ENCODE results near the gene NPAT.
"Not testable (repeated sequence)": the region's sequence is repeated elsewhere in the genome, so short reads cannot be mapped to it uniquely, and the experiment has no call there.

Gene NPAT

DNA sequence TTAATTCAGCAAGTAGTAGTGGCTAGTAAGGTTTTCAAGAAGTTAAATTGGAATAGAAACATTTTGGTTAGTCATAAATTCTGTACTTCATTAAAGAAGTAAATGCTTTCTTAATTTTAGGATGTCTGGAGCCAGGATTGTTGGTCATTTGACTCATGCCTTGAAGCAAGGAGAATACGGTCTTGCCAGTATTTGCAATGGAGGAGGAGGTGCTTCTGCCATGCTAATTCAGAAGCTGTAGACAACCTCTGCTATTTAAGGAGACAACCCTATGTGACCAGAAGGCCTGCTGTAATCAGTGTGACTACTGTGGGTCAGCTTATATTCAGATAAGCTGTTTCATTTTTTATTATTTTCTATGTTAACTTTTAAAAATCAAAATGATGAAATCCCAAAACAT is 75.3 kb downstream of the NPAT start:
- no peak for DNase-seq

DNA sequence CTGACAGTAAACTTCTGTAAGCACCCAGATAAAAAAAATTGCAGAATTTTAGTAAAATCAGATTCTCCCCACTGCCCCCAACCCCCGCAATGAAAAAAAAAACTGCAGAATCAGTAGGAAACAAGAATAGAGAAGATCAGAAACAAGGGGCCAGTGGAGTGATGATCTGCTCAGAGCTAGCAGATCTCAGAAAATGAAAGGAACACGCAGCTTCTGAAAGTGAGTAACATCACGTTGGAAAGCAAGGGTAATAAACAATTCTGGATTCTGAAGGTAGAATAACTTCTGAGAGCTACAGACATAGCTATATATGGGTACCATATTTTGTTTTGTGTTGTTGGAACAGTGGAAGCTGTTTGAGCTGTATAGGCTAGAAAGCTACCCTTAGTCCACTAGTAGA is 77.8 kb downstream of the NPAT start:
- DNase-seq = no peak

DNA sequence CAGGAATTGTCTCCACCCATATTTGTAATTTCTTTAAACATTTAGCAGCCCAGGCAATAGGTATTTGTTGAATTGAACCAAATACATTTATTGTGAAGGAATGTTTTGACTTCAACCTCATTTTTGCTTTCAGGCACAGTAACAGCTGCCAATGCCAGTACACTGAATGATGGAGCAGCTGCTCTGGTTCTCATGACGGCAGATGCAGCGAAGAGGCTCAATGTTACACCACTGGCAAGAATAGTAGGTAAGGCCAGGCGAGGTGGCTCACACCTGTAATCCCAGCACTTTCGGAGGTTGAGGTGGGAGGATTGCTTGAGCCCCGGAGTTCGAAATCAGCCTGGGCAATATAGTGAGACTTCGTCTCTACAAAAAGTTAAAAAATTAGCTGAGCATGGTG is 80.1 kb downstream of the NPAT start:
- DNase-seq = no peak

DNA sequence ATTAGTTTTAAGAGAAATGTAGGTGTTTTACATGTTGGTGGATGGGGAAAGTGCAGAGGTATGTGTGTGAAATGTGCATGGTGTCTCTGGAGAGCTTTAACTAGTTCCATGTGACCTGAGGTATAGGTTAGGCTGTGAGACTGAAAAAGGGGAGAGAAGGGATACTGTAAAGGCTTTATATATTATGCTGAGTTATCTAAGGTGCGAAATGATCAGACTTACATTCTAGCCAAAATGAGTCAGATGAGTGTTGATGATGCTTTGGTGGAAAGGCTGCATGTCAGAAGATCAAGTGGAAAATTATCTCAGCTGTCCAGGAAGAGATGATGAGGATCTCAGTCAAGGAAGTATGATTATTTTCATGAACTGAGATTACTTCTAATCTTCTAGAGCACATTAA is 85.2 kb downstream of the NPAT start:
- DNase-seq = no peak

DNA sequence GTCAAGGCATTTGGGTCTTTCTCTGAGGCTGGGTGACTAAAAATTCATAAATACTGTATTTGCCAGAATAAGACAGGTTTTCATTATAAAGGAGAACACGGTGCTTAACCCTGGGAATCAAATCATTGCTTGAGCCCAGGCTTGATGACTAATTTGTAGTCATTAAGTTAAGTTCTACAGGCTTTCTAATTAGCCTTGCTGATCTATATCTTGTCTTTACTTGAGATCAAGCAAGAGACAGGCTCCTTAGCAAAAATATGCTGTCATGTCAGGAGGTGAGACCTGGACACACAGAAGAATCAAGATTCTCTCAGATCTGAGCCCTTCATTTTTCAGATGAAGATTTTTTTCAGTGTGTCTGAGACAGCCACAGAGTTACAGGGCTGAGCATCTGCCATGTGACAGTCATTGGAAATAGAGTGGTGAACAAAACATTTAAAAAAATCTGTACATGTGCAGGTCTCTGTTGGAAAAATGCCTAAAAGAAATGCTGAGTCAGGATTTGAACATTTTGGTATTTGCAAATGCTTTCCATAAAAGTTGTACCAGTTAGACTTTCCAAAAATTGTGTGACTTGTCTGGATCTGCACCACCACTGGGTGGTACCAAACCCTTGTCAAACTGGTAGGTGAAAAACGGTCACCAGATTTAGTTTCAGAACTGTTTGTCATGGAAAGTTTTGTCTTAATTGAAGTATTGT is 86.4 kb downstream of the NPAT start:
- no peak for DNase-seq

DNA sequence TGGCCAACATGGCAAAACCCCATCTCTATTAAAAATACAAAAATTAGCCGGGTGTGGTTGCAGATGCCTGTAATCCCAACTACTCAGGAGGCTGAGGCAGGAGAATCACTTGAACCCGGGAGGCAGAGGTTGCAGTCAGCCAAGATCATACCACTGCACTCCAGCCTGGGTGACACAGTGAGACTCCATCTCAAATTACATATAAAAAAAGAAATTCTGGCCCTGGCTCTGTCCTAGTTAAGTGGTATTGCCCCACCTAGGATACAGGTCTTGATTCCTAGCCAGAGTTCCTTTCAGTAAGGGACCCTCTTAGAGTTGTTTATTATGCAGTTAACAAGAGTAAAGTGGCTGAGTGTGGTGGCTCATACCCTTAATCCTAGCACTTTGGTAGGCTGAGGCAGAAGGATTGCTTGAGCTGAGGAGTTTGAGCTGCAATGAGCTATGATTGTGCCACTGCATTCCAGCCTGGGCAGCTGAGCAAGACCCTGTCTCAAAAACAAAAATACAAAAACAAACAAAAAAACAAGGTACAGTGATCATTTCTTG is 89.4 kb downstream of the NPAT start:
- DNase-seq = not testable (repeated sequence)

DNA sequence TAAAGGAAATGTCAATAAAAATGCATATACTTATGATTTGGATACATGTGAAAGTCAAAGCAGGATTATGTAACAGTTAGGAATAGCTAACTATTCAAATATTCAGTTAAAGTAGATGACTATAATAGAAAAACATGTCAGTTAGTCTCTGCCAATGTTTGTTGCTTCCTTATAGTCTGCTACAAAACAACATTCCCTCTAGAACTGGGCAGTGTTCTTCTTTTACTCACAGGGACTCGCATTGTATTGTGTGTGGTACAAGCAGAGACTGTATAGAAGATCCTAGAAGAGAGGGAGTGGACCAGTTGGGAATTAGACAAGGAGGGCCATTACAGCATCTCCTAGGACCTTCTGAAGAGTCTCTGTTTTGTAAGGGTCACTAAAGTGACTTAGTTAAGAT is 90.4 kb downstream of the NPAT start:
- DNase-seq = no peak

DNA sequence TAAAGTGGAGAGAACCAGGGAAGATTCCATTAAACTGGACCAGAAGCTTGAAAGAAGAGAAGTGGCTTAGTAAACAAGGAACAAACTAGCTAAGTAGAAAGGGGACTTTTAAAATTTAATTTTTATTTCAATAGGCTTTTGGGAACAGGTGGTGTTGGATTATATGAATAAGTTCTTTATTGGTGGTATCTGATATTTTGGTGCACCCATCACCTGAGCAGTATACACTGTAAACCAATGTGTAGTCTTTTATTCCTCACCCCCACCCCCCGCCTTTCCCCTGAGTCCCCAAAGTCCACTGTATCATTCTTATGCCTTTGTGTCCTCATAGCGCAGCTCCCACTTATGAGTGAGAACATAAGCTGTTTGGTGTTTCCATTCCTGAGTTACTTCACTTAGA is 93.7 kb downstream of the NPAT start:
- no peak for DNase-seq

DNA sequence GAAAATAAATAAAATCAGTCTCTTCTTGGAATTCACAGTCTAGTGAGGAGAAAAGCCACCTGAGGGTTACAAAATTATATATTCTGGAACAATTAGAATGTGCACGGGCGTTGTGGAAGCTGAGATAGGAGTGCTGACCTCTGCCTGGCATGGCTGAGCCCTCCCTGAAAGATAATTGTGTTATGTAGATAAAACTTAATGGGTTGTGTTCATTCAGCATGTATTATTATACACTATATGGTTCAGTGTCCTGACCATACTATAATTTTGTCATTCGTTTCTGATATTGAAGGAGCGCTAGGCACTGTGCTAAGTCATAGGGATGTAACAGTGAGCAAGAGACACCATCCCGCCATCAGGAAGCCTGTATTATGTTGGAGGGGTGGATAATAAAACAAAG is 97.3 kb downstream of the NPAT start:
- DNase-seq = no peak

DNA sequence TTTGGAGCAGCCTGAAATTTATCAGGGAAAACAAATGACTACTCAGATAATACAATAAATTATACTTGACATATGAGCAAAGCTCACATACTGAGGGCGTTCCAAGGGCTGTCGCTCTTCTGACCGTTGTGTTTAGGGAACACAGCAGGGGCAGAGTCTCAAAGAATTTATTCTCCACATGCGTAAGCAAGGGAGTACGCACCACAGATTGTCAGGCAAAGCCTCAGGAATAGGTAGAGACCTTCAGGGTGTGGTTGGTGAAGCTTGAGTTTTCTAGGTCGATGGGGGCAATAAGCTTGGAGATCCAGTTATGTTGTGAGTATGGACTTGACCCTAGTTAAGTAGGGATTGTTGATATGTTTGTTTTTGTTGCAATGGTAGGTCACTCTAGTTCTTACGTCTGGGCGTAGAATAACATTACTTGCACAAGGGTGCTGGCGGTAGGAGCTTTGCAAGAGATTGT is 100.2 kb downstream of the NPAT start:
- peak in 2 of 4 experiments; percentile 6 to 14 for DNase-seq

DNA sequence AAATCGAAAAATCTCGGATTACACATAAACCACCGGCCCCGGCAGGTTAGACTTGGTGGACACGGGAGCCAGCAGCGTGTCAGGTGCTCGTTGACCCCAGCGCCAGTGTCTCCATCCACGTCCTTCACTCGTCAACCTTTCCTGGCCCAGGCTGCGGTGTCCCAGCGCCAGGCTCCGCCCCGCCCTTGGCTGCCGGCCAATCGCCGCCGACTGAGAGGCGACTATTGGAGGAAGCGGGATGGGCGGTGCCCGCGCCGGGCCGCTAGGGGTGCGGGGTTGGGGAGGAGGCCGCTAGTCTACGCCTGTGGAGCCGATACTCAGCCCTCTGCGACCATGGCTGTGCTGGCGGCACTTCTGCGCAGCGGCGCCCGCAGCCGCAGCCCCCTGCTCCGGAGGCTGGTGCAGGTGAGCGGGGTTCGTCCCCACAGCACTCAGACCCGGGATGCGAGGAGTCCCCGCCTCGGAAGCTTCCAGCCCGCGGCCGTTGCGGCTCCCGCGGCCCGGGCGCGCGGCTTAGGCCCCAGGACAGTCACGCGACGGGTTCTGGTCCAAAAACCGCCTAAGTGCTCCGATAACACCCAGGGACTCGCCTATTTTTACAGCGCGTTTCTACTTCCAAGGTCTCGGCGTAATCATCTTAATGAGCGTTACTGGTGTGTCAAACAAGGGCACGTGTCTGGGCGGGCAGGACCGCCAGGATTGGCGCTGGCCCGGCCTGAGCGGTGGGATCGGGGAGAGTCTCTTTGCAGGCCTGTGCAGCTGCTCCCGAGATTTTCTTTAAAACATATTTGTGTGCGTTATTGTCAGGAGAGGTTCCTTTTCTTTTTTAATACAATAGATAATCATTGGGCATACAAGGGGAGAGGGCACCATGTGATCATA is 100.9 kb downstream of the NPAT start, which contains the start of gene ACAT1:
TSS of gene ACAT1 (plus strand) at position 294 of the 882 bp plus-strand sequence. CDS start at position 334, 40 bp downstream.
- DNase-seq = peak; percentile 95 to 99 (median 98)

DNA sequence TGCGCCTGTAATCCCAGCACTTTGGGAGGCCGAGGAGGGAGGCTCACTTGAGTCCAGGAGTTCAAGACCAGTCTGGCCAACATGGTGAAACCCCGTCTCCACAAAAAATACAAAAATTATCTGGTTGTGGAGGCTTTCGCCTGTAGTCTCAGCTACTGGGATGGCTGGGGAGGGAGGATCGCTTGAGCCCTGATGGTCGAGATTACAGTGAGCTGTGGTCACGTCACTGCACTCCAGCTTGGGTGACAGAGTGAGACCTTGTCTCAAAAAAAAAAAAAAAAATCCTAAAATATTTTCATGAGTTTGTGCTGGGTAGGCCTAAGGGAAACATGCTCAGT is 101.5 kb downstream of the NPAT start:
- not testable (repeated sequence) for DNase-seq

DNA sequence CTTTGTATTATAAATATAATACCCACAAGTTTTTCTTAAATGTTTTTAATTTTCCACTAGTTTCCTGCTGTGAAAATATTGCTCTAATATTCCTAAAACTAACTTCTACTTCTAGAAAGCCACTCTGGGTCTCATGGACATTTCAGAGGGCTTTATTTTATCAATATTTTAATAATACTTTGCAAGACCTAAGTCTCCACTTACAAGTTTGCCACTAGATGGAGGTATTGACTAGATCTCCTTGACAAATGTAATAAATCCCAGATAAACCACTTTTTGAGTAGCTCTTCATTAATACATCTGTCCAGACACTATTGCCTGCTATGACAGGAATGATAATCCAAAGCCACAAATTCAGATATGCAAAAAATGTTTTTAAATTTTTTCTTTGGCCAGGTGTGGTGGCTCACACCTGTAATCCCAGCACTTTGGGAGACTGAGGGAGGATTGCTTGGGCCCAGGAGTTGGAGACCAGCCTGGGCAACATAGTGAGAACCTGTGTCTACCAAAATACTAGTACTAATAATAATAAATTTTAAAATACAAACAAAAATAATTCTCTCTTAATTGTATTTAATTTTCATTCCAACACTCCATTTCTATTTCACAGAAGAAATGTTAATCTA is 104.6 kb downstream of the NPAT start:
- peak in 3 of 4 experiments; percentile 9 to 66 (median 58) for DNase-seq

DNA sequence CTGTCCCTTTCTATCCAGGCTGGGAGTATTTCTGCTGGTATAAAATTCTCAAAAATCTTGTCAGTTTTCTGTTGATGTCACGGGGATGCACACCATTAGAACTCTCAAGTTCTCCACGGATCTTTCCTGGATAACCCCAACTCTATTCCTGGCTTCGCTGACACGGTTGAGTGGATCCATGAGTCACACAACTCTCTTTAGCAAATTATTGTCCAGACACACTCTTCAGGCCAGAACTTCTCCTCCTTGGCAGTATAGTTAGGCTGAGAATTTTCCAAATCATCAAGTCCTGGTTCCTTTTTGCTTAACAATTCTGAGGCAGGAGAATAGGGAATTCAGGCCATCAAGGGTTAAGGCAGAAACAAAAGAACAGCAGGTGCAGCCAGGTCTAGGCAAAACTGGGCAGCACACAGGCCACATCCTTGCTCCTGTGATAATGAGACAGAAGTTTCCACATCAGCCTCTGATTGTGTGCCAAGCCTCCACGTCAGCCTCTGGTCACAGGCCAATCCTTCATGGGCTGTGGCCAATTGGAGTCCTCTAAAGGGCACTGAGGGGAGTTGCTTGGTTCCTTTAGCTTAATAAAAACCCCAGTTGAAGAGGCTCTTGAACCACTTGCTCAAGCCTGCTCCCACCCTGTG is 106.8 kb downstream of the NPAT start:
- DNase-seq = peak; percentile 4 to 35 (median 15)

DNA sequence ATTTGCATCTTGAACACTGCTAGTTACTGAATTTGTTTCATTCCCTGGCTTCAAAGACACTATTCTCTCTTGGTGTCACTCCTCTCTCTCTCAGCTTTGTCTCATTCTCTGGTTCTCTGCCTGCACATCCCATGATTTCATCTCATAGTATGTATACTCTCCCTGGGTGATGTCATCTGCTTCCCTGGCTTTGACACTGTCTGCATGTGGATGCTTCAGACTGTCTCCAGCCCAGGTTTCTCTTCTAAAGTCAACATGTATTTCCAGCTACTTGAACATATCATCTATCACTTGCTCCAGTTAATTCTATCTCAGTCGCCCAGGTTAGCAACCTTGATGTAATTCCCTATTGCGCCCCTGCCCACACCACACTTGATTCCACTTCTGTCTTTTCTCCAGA is 110.4 kb downstream of the NPAT start:
- DNase-seq = no peak

DNA sequence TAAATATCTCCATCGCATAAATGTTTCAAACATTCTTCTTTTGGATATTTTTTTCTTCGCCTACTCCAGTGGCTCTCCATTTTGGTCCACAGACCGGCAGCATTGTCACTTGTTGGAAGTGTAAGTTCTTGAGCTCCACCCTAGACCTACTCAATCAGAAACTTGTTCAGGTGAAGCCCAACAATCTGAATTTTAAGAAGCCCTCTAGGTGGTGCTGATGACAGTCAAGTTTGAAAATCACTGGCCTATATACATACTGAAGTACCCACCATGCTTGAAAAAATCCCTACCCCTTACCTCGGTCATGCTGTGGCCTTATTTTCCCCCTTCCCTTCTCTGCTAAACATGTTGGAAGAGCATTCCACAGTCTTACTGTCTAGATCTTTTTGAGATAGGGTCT is 111.3 kb downstream of the NPAT start:
- no peak for DNase-seq

Data from suppressor macrophage (primary cell).